ENCODE results near the gene DNAJC1. TPM values are rescaled to one million over a fixed set of nuclear protein-coding genes. Genes with fewer than 3 reads are reported as not detected.

Gene DNAJC1
- polyA plus RNA-seq, 2 of the 4 experiments (the other 2 are of a cell fraction): 19.2 to 34.2 TPM

DNA sequence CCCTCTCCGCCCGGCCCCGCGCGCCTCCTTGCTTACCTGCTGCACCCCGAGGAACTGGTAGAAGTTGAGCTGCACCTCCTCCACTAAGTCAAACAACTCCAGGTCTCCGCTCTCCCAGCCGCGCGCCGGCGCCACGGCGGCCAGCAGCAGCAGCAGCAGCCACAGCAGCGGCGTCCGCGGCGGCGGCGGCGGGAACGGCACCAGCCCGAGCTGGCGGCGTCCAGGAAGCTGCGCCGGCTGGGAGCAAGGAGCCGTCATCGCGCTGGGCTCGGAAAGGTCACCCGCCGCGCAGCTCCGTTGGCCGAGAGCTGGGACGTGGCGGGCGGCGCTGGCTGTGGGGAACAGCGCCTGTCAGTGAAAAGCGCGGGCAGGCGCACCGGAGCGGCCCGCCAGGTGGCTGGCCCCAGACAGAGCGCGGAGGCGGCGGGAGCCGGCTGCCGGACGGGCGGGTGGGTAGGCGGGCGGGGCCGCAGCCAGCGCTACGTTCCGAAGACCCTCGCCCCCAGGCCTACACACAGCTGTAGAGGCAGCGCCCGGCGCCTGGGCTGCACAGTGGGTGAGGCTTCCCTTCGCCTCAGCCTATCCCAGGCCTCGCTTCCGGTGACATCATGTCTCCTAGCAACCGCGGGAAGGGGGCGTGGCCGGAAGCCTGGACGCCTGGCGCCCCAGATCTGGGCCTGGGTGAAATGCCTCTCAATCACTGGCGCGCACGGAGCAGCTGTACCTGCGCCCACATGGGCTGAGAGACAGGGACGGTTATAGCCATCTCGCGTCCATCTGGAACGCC is at the start of gene DNAJC1 (continued):
- TF ChIP-seq, protein P1, sequence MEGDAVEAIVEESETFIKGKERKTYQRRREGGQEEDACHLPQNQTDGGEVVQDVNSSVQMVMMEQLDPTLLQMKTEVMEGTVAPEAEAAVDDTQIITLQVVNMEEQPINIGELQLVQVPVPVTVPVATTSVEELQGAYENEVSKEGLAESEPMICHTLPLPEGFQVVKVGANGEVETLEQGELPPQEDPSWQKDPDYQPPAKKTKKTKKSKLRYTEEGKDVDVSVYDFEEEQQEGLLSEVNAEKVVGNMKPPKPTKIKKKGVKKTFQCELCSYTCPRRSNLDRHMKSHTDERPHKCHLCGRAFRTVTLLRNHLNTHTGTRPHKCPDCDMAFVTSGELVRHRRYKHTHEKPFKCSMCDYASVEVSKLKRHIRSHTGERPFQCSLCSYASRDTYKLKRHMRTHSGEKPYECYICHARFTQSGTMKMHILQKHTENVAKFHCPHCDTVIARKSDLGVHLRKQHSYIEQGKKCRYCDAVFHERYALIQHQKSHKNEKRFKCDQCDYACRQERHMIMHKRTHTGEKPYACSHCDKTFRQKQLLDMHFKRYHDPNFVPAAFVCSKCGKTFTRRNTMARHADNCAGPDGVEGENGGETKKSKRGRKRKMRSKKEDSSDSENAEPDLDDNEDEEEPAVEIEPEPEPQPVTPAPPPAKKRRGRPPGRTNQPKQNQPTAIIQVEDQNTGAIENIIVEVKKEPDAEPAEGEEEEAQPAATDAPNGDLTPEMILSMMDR (IDR thresholded peaks at IDR 0.05): no peak
- no peak for TF ChIP-seq ZSCAN20 (CRISPR knock-in tag; IDR thresholded peaks at IDR 0.05)
- TF ChIP-seq EHMT2 (IDR thresholded peaks at IDR 0.05; ENCODE audit: low read depth): no peak
- peak; percentile 70 for TF ChIP-seq POLR2A (IDR thresholded peaks at IDR 0.05; ENCODE audit: low read length)
- TF ChIP-seq, protein P2, sequence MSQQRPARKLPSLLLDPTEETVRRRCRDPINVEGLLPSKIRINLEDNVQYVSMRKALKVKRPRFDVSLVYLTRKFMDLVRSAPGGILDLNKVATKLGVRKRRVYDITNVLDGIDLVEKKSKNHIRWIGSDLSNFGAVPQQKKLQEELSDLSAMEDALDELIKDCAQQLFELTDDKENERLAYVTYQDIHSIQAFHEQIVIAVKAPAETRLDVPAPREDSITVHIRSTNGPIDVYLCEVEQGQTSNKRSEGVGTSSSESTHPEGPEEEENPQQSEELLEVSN (IDR thresholded peaks at IDR 0.05; ENCODE audit: borderline replicate concordance, low read depth): peak; percentile 52; the same call in 1 of the 2 replicates
- no peak for TF ChIP-seq JUNB (IDR thresholded peaks at IDR 0.05)
- no peak for TF ChIP-seq MAFK (IDR thresholded peaks at IDR 0.05; ENCODE audit: partially characterized antibody)
- TF ChIP-seq EP300 (IDR thresholded peaks at IDR 0.05): no peak
- TF ChIP-seq HDAC2 (IDR thresholded peaks at IDR 0.05): no peak
- no peak for TF ChIP-seq KDM1A (IDR thresholded peaks at IDR 0.05; ENCODE audit: low read depth)
- TF ChIP-seq CBX8 (IDR thresholded peaks at IDR 0.05): no peak
- no peak for TF ChIP-seq CBX2 (IDR thresholded peaks at IDR 0.05; ENCODE audit: borderline replicate concordance, low read depth)
- no peak for TF ChIP-seq NR3C1 (IDR thresholded peaks at IDR 0.05)
- TF ChIP-seq GATA3 (IDR thresholded peaks at IDR 0.05; ENCODE audit: borderline replicate concordance): no peak
- peak; percentile 36 to 56; a peak in 2 of 5 replicates for TF ChIP-seq JUN (IDR thresholded peaks at IDR 0.05)
- TF ChIP-seq, protein P3, sequence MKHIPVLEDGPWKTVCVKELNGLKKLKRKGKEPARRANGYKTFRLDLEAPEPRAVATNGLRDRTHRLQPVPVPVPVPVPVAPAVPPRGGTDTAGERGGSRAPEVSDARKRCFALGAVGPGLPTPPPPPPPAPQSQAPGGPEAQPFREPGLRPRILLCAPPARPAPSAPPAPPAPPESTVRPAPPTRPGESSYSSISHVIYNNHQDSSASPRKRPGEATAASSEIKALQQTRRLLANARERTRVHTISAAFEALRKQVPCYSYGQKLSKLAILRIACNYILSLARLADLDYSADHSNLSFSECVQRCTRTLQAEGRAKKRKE (CRISPR knock-in tag; IDR thresholded peaks at IDR 0.05; ENCODE audit: low read depth): no peak
- TF ChIP-seq, protein P4, sequence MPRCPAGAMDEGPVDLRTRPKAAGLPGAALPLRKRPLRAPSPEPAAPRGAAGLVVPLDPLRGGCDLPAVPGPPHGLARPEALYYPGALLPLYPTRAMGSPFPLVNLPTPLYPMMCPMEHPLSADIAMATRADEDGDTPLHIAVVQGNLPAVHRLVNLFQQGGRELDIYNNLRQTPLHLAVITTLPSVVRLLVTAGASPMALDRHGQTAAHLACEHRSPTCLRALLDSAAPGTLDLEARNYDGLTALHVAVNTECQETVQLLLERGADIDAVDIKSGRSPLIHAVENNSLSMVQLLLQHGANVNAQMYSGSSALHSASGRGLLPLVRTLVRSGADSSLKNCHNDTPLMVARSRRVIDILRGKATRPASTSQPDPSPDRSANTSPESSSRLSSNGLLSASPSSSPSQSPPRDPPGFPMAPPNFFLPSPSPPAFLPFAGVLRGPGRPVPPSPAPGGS (IDR thresholded peaks at IDR 0.05): peak; percentile 45; the same call in 1 of the 3 replicates
- no peak for TF ChIP-seq POLR2AphosphoS2 (conservative IDR thresholded peaks at IDR 0.05; ENCODE audit: low read length)
- no peak for TF ChIP-seq ZNF302 (CRISPR knock-in tag; IDR thresholded peaks at IDR 0.05)
- TF ChIP-seq, protein P5, sequence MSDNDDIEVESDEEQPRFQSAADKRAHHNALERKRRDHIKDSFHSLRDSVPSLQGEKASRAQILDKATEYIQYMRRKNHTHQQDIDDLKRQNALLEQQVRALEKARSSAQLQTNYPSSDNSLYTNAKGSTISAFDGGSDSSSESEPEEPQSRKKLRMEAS (IDR thresholded peaks at IDR 0.05): peak; percentile 82
- TF ChIP-seq CEBPB (IDR thresholded peaks at IDR 0.05): no peak
- no peak for TF ChIP-seq FOSL2 (IDR thresholded peaks at IDR 0.05)
- TF ChIP-seq FOSL2 (CRISPR knock-in tag; IDR thresholded peaks at IDR 0.05): no peak
- TF ChIP-seq HOXA7 (CRISPR knock-in tag; IDR thresholded peaks at IDR 0.05): no peak
- TF ChIP-seq, protein P6, sequence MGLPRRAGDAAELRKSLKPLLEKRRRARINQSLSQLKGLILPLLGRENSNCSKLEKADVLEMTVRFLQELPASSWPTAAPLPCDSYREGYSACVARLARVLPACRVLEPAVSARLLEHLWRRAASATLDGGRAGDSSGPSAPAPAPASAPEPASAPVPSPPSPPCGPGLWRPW (IDR thresholded peaks at IDR 0.05): no peak
- TF ChIP-seq ZC3H11A (IDR thresholded peaks at IDR 0.05): no peak
- TF ChIP-seq ZFP36 (IDR thresholded peaks at IDR 0.05; ENCODE audit: borderline replicate concordance, partially characterized antibody): no peak
- no peak for TF ChIP-seq SREBF2 (IDR thresholded peaks at IDR 0.05)
- no peak for TF ChIP-seq TP53 (CRISPR knock-in tag; IDR thresholded peaks at IDR 0.05)
- TF ChIP-seq, protein P7, sequence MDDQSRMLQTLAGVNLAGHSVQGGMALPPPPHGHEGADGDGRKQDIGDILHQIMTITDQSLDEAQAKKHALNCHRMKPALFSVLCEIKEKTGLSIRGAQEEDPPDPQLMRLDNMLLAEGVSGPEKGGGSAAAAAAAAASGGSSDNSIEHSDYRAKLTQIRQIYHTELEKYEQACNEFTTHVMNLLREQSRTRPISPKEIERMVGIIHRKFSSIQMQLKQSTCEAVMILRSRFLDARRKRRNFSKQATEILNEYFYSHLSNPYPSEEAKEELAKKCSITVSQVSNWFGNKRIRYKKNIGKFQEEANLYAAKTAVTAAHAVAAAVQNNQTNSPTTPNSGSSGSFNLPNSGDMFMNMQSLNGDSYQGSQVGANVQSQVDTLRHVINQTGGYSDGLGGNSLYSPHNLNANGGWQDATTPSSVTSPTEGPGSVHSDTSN (IDR thresholded peaks at IDR 0.05): 0 out of 2 replicates have a peak, but pooled peaks have one; percentile 12
- TF ChIP-seq TFCP2L1 (CRISPR knock-in tag; IDR thresholded peaks at IDR 0.05): no peak
